Activated T-cell treated with anti-CD3 and anti-CD28 coated beads for 48 hours (primary cell): ENCODE results near the gene LPAR3.
"Not testable (repeated sequence)": the region's sequence is repeated elsewhere in the genome, so short reads cannot be mapped to it uniquely, and the experiment has no call there.

ENCODE experiments used
- DNase-seq: peaks from one replicate; pipeline ENCODE4 v3.0.0-alpha.2; 2020; ENCODE audit warnings: low read depth

Gene LPAR3

GRCh38 chr1:84892705-84893618, at the start of gene LPAR3:
LPAR3 (minus strand) TSS chr1:84893206; CDS start chr1:84866120, 27,086 bp downstream.
- DNase-seq, result peak; percentile 18

GRCh38 chr1:84941843-84942242, 48.8 kb upstream of the LPAR3 start:
- no peak for DNase-seq

- no peak for DNase-seq
These were observed 47.5 kb upstream of the LPAR3 start for GRCh38 chr1:84940481-84940880.

GRCh38 chr1:84939761-84940160, 46.8 kb upstream of the LPAR3 start:
- no peak for DNase-seq

GRCh38 chr1:84939151-84939550, 46.1 kb upstream of the LPAR3 start:
- no peak for DNase-seq

GRCh38 chr1:84936116-84936810, 43.3 kb upstream of the LPAR3 start:
- no peak for DNase-seq

GRCh38 chr1:84933011-84933611, 40.1 kb upstream of the LPAR3 start:
- DNase-seq, result no peak

- DNase-seq, result no peak
These were observed 37.8 kb upstream of the LPAR3 start for GRCh38 chr1:84930831-84931230.

GRCh38 chr1:84930329-84930728, 37.3 kb upstream of the LPAR3 start:
- no peak for DNase-seq

- DNase-seq, result no peak
These were observed 36.6 kb upstream of the LPAR3 start for GRCh38 chr1:84929581-84929980.

GRCh38 chr1:84928979-84929378, 36.0 kb upstream of the LPAR3 start:
- no peak for DNase-seq

GRCh38 chr1:84923317-84923716, 30.3 kb upstream of the LPAR3 start:
- no peak for DNase-seq

- no peak for DNase-seq
These were observed 27.2 kb upstream of the LPAR3 start for GRCh38 chr1:84920159-84920558.

GRCh38 chr1:84919461-84919970, 26.5 kb upstream of the LPAR3 start:
- no peak for DNase-seq

GRCh38 chr1:84918726-84919336, 25.8 kb upstream of the LPAR3 start:
- DNase-seq, result no peak

- DNase-seq, result no peak
These were observed 23.9 kb upstream of the LPAR3 start for GRCh38 chr1:84916897-84917296.

GRCh38 chr1:84913555-84913892, 20.5 kb upstream of the LPAR3 start:
- no peak for DNase-seq

- DNase-seq, result no peak
These were observed 19.9 kb upstream of the LPAR3 start for GRCh38 chr1:84912726-84913554.

GRCh38 chr1:84908746-84909464, 15.9 kb upstream of the LPAR3 start:
- not testable (repeated sequence) for DNase-seq

- no peak for DNase-seq
These were observed 14.3 kb upstream of the LPAR3 start for GRCh38 chr1:84907095-84907827.
